SKM-1 treated with dmso at 0.1 percent for 144 hours (cell line): ENCODE results near the gene HTR1D.

Source experiments
- DNase-seq: peaks from one replicate; lab custom pipeline; 2025; ENCODE audit not compliant: unreplicated experiment; lab: John Stamatoyannopoulos, UW

HTR1D gene

DNA sequence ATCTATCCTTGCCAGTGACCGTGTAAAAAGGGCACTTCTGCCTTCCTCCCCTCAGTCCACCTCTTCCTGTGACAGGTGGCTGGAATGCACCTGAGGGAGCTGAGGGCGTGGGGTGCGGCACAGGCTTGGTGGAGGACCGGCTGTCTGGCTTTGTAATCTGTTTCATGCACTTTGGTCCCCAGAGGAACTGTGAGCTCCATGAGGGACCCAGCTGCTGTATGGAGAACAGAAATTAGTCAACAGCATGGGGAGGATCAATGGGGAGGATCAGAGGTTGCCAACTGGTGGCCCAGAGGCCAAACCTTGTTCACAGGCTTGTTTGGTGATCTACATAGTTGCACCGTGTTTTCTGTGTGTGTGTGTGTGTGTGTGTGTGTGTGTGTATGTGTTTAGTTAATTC is 29.7 kb downstream of the HTR1D start:
- no peak for DNase-seq

DNA sequence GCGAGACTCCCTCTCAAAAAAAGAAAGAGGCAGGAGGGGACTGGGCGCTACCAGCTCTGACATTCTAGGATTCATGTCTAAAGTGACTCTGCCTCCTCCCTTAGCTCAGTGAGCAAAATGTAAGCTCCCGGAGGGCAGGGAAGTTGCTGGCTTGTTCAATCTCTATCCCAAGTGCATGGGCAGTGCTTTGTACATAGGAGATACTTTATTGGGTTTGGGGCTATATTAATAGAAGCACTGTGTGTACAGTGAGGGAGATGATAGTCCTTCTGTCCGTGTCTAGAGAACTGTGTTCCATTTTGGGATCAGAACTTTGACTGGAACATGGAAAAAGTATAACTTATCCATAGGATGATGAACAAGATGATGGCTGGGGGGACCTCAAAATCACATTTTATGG is 31.9 kb downstream of the HTR1D start:
- no peak for DNase-seq

DNA sequence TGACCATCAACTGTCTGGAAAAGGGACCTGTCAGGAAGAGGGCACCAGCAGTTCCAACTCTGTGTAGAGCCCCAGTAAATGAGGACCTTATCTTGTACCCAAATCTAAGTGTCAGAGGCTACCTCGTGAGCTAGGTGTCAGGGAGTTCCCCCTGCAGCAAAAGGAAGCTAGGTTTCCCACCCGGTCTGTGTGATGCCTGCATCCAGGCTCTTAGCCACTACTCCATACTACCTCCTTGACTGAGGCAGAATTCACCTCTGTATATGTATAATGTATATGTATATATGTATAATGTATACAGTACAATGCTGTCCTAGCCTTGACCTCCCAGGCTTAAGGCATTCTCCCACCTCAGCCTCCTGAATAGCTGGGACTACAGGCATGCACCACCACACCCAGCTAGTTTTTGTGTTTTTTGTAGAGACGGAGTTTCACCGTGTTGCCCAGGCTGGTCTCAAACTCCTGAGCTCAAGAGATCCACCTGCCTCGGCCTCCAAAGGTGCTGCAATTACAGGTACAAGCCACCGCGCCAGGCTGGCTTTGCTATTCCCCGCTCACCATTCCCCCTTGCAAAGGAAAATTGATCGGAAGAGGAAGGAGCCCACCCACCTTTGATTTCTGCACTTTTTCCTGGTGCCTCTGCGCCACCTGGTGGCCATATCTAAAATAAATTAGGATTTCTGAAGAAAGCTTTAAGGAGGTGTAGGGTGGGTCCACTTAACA is 32.9 kb downstream of the HTR1D start:
- DNase-seq = no peak

DNA sequence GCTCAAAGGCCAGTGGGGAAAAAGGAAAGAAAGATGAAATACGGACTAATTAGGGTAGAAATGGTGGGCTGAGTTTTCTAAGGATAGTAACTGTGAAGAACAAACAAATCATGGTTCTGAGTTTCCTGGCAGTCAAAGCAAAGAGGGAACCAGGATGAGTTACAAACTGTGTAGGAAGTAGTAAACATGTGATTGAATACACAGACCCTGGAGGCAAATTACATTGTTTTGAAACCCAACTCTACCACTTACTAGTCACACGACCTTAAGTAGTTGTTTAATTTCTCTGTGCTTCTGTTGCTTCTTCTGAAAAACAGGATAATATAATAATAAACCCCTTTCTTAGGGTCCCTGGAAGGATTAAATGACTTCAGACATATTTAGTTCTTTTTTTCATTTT is 37.4 kb downstream of the HTR1D start:
- DNase-seq = no peak

DNA sequence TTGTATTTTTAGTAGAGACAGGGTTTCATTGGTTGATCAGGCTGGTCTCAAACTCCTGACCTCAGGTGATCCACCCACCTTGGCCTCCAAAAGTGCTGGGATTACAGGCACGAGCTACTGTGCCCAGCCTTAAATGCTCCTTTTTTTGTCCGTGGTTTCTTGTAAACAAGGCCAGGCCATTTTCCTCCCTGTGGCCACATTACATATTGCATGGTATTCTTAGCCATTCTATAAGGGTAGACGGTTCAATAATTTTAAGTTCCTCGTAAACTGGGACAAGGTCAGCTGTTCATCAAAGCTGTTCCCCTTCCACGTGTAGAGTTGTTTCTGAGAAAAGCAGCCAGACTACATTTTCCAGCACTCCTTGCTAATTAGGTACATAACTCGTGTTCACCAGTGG is 38.4 kb downstream of the HTR1D start:
- DNase-seq = peak; percentile 37

DNA sequence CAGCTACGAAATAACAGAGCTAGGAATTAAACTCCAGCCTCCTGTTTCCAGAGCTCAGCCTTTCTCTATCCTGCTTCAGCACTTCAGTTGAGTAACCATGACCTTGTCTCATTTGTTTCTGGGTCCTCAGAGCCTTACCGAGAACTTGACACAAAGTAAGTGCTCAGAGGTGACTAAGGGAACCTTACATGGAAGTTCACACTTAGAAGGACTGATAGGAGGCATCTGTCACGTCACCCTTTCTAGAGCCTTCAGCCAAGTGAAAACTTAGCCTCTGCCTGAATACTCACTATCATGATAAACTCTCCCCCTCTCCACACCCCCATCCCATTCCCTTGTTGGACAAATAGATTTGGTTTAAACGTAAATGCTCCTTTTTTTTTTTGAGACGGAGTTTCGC is 38.9 kb downstream of the HTR1D start:
- no peak for DNase-seq

DNA sequence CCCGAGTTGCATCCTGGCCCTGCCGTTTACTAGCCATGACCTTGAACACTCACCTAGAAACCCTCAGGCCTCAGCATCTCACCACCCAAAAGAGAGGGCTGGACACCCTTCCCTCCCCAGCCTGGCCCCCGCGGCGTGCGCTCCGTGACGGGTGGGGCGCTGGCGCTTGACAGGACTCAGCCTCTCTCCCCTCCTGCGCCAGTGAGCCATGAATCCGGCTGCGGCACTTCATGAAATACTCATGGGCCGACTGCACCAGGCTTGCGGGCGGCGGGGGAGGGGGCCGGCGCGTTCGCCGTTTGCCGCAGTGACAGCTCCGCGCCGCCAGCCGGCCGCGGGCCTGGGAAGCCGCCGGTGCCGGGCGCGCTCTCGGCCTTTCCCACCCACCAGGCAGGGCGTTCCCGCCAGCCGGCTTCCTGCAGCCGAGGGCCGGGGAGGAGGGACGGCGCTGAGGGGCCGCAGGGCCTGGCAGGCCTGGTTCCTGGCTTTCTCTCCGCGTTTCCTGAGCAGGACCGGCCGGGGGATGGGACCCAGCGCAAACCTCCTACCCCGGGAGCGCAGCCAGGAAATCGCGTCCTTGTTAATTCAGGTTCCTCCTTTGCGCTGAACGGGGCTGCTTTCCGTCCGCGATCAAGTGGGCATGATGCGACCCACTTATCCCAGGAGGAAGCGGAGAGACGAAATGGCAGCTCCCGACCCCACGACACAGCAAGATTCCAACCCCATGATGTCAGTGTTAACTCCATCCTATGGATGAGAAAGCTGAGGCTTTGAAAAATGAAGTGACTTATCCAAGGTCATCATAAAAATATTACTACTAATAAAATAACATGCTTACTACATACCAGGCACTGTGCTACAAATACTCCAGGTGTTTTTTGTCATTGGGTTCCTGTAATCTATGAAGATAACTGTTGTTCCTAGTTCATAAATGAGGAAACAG is 39.6 kb downstream of the HTR1D start:
- DNase-seq = peak; percentile 18

DNA sequence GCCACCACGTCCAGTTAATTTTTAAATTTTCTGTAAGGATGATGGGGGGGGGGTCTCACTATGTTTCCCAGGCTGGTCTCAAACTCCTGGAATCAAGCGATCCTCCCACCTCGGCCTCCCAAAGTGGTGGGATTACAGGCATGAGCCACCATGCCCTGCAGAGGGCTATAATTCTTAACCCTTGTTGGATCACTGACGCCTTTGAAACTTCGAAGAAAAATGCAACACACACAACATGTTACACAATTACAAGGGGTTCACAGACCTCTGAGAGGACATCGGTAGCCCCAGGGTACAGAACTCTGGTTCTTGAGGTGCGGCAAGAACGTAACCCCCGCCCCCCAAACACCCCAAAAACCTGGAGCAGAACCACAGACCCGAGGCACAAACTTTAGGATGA is 40.3 kb downstream of the HTR1D start:
- no peak for DNase-seq

DNA sequence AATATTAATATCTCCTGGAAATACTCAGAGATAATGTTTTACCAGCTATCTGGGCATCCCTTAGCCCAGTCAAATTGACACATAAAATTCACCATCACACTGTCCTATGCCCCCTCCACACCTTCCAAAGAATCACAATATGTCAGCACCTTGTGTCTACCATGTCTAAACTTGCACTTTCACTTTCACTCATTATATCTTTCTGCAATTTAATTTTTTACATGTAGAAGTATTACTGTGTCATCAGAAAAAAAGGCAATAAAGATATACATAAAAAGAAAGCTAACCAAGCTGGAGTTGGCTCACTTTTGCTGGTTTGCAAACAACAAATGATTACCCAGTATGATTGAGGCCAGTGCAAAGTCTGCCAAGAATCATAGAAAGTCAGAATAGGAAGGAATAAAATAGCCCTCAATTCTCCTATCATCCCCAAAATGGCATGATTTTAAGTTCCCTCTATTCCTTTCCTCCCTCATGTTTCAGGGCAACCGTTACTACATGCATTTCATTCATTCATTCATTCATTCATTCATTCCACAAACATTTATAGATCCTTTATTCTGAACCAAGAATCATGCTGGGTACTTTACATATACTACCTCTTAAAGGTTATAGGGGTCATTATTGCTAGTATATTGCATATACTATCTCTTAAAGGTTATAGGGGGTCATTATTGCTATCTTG is 42.7 kb downstream of the HTR1D start:
- DNase-seq = no peak

DNA sequence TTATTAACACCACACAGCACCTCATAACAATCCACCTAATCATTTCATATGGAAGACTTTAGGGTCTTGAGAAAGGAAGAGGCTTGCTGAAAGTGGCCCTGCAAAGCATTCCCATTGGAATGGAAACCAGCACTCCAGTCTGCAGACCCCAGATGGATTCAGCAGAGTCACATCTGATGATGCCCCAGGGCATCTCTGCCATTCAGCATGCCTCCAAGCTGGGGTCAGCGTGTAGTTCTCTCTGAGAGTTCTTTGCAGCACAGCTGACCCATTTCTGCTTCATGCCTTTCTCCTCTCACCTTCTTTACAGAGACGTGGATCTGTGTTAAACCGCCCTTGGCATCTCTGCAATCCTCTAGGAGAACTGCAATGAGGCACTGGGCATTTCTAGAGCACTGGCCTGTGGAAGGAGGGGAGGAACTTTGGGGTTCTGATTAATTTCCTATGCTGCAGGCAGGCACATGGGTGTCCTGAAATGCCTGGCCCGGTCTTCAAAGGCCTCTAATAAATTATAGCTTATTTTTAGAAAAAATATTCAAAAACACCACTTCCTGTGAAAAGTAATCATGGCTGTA is 46.0 kb downstream of the HTR1D start:
- DNase-seq = no peak

DNA sequence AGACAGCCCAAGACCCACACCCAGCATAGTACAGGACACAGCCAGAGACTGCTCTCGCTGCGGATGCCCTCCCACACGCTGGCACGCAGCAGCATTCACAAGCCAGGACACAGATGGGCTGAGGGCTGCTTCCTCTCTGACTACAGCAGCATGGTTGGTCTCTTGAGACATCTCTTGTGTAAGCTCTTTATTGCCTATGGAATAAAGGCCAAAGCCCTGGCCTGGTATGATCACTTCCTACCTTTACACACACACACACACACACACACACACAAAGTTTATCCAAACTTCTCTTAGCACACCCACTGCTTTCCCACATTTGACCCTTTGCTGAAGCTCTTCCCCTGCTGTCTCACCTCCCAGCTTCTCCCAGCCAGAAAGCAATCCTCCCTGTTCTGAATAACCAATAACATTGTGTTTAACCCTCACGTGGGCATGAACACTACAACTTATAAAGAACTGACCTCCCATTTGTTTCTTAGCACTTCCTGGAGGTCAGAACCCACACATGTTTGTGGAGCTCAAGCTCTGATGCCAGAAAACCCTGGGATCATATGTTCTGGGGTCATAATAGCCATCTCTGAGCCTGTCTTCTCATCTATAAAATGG is 47.5 kb downstream of the HTR1D start:
- peak; percentile 93 for DNase-seq

DNA sequence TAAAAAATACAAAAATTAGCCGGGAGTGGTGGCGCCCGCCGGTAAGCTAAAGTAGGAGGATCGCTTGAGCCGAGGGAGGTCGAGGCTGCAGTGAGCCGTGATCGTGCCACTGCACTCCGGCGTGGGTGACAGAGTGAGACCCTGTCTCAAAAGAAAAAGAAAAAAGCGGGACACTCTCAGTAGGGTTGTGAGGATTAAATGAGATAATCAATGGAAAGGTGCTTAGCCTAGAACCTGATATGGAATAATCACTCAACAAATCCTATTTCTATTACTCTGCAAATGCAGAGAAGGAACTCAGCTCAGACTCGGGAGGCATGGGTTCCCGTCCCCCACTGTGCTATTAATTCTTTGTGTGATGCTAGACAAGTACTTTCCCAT is 48.1 kb downstream of the HTR1D start:
- no peak for DNase-seq

DNA sequence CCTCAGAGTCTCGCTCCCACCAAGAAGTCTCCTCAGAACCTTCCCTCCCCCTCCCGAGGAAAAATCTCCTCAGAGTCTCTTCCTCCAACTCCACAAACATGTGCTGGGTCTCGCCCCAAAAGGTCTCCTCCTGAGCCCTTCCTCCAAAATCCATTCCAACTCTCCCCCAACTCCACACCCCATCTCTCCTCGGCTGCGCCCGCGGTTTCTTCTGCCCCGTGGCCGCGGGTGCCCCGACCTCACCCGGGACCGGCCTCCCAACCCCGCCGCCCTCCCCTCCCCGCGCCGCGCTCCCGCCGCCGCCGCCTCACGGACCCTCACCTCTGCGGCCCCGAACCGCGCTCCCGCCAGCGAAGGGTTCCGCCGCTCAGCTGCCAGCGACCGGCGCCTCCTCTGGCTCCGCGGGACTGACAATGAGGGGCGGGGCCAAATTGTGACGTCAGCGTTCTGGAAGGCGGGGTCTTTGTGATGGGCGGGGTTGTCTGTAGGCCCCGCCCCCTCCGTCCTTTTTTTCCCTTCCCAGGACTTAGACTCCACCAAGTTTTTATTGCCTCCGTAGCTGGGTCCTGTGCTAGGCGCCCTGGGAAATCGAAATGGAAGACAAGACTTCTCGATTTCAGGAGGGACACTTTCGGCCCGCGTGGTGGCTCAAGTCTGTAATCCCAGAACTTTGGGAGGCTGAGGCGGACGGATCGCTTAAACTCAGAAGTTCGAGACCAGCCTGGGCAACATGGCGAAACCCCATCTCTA is 48.7 kb downstream of the HTR1D start, which contains the start of gene LUZP1:
LUZP1 (minus strand) TSS at position 412 of the 750 bp plus-strand sequence.
- DNase-seq = peak; percentile 56

DNA sequence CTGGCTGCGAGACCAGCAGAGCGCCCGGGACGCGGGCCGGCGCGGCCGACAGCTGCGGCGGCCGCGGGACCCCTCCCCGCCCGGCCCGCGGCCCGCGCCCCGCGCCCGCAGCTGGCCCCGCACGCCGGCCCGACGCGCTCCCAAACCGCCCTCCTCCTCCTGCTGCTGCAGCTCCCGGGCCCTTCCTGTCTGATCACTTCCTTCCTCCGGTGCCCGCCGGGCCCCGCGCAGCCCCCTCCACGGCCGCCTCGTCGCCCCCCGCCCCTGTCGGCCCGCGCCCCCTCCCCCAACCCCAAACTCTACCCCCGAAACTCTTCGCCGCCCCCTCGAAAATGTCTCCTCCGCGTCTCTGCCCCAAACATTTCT is 49.2 kb downstream of the HTR1D start:
- peak; percentile 35 for DNase-seq

DNA sequence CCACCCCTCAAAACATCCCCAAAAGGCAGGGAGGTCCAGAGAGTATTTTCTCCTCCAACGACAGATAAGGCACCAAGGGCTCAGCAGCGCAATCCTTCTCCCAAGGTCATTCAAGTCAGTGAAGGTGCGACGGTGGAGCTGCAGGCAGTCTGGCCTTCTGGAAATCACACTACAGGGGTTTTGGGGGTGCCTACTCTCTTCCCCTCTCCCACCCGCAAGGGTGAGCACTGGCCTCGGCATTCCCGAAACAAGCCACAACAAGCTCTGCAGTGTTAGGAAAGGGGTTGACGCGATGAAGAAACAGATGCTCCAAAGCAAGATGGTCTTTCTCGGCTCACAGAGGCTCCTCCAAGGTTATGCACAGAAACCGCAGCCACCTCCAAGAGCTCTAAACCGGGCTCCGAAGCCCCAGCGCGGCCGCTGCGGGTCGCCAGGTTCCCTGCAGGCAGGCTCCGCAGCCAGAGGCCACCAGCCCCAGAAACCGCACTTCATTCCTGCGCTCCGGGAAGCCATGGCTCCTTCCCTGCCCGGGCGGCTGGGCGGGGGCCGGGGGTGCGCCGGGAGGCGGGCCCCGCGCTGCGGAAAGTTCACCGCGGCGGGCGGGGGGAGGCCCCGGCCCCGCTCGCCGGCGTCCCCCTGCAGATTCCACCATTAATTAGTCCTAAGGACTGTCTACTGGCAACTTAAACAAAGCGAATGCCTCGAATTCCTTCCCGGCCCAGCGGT is 49.8 kb downstream of the HTR1D start:
- peak; percentile 7 for DNase-seq

DNA sequence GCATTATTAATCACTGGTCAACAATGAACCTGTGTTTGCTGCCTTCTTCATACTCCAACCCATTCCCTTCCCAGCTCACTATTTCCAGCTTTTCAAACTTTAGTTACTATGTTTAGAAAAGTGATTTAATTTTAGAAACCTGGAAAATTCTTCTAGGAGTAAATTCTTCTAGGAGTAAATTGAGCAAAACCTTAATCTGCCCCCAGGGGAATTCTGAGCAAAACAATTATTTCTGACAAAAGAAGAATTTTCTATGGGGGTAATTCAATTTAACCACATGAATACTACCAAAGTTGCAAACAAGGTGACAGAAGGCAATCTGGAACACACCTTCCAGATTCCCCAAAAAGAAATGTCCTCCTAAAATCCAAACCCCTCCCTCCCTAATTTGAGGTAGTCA is 50.4 kb downstream of the HTR1D start:
- DNase-seq = no peak

DNA sequence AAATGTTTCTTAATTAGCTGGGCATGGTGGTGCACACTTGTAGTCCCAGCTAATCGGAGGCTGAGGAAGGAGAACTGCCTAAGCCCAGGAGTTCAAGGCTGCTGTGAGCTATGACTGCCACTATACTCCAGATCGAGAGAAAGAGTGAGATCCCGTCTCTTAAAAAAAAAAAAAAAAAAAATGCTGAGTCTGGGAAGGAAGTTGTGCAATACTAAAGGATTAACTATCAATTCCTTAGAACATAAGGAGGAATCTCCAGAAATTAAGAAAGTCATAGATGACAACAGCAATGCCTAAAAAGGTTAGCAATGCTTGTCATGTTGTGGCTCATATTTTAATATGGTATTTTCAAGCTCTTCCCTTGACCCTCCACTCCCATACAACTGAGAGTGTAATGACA is 53.9 kb downstream of the HTR1D start:
- DNase-seq = no peak

DNA sequence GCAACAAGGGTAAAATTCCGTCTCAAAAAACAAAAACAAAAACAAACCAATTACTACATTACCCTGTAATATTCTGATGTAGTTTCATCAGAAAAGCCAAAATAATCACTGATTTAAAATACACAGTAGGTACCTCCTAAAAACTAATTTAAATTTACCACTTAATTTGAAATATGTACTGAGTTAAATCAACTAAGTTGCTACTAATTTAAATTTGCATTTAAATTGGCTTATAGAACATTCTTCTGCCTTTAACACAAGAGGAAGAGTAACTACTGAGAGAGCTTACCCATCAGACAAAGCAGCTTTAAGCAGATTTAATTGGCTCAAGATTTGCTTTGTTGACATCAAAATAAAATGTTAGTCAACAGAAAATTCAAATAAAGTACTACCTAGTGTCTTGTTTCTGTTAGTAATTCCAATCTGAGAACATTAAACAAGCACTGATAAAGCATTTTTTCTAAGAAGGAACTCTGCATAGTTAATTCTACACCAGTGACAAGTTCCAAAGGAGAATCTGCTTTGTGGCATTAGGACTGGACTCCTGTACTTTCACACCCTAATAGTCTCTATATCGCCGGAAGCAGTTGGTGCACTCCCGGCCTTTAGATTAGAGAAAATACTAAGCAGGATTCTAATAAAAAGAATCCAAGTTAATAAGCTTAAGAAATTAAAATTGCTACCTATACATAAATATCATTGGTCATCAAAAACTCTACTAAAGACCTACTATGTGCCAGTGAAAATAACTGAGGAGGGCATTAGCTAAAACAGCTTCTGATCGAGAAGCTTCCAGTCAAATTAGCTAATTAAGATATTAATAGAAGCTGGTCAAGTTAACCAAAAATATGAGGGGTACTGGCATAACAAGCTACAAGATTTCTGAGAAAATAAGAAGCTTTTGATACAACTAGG is 57.1 kb downstream of the HTR1D start:
- DNase-seq = no peak

DNA sequence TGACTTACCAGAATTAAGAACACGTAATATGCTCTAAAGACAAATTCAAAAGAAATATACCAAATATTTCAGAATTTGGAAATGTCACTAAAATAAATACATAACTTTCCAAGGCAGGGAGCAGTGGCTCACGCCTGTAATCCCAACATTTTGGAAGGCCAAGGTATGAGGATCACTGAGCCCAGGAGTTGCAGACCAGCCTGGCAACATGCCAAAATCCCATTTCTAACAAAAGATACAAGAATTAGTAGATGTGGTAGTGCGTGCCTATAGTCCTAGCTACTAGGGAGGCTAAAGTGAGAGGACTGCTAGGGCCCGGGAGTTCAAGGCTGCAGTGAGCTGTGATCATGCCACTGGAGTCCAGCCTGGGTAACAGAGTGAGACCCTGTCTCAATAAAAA is 60.4 kb downstream of the HTR1D start:
- DNase-seq = no peak
